Chondrocyte (in vitro differentiated cells): ENCODE data around the gene MRC2. TPM values are rescaled to one million over a fixed set of nuclear protein-coding genes. Genes with fewer than 3 reads are reported as not detected.

ENCODE experiments used
- DNase-seq: peaks from one replicate; pipeline ENCODE4 v3.0.0; 2021; ENCODE audit warnings: mixed read lengths, low spot score
- H3K27ac Mint-ChIP-seq: one replicate; pipeline ENCODE4 v1.8.0; 2021; ENCODE audit warnings: mild to moderate bottlenecking, moderate library complexity, mixed read lengths; ENCODE audit not compliant: unreplicated experiment
- H3K27me3 Mint-ChIP-seq: 2 replicates; pipeline ENCODE4 v1.8.0; 2021; ENCODE audit warnings: low read depth, mixed read lengths
- H3K36me3 Mint-ChIP-seq: 2 replicates; pipeline ENCODE4 v1.8.0; 2021; ENCODE audit warnings: low read depth, mixed read lengths
- H3K4me1 Mint-ChIP-seq: 2 replicates; pipeline ENCODE4 v1.8.0; 2021; ENCODE audit warnings: low read depth, mild to moderate bottlenecking, mixed read lengths
- H3K4me3 Mint-ChIP-seq: one replicate; pipeline ENCODE4 v1.8.0; 2021; ENCODE audit warnings: mild to moderate bottlenecking, moderate library complexity, mixed read lengths; ENCODE audit not compliant: unreplicated experiment
- H3K9me3 Mint-ChIP-seq: 2 replicates; pipeline ENCODE4 v1.8.0; 2021; ENCODE audit warnings: low read depth, mixed read lengths
- CTCF ChIP-seq: fragments of 200-600 bp; sonication (generic); IDR thresholded peaks from 2 replicates; pipeline ENCODE4 v1.5.0; 2021; ENCODE audit warnings: antibody characterized with exemption, mild to moderate bottlenecking, moderate library complexity
- total RNA-seq: library from RNA; stranded (reverse); gene quantifications from 3 replicates; pipeline ENCODE4 v1.2.1, GENCODE V29; 2021

The MRC2 gene
- total RNA-seq, 1 donor from 2014 or later, result 353 TPM

GRCh38 chr17:62706598-62707424 lies 79.3 kb downstream of the MRC2 start:
- Mint-ChIP-seq H3K4me3 (no peak overlapping the region), H3K4me1 (peaks cover 28% of the 10 kb centered on the region), H3K9me3 (peaks cover 12% of the 10 kb centered on the region), H3K27ac (no peak overlapping the region), H3K36me3 (peaks cover 2% of the 10 kb centered on the region), H3K27me3 (no peaks in the 10 kb centered on the region)
- no peak for TF ChIP-seq CTCF
- DNase-seq, result no peak

DNA sequence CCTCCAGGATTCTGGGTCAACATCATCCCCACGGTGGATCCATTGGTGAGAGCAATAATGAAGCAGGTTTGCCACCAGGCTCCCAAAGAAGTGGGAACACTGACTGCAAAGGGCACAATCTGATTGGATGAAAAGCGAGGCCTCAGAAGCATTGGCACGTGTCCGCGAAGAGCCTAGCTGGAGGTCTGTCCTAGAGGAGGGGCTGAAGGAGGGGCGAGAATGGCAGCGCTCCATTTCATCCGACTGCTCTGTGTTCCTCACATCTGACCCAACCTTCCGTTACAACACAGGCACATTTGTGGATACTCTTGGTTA lies 79.9 kb downstream of the MRC2 start:
- Mint-ChIP-seq H3K4me3 (no peak overlapping the region), H3K9me3 (peaks cover 12% of the 10 kb centered on the region), H3K27ac (no peak overlapping the region), H3K4me1 (peaks cover 28% of the 10 kb centered on the region), H3K27me3 (no peaks in the 10 kb centered on the region), H3K36me3 (peaks cover 2% of the 10 kb centered on the region)
- no peak for DNase-seq
- TF ChIP-seq CTCF, result no peak

GRCh38 chr17:62708587-62708986 lies 81.1 kb downstream of the MRC2 start:
- Mint-ChIP-seq H3K4me1 (peaks cover 20% of the 10 kb centered on the region), H3K27me3 (no peaks in the 10 kb centered on the region), H3K36me3 (peaks cover 2% of the 10 kb centered on the region), H3K9me3 (peaks cover 12% of the 10 kb centered on the region), H3K4me3 (no peak overlapping the region), H3K27ac (no peak overlapping the region)
- DNase-seq, result no peak
- no peak for TF ChIP-seq CTCF

DNA sequence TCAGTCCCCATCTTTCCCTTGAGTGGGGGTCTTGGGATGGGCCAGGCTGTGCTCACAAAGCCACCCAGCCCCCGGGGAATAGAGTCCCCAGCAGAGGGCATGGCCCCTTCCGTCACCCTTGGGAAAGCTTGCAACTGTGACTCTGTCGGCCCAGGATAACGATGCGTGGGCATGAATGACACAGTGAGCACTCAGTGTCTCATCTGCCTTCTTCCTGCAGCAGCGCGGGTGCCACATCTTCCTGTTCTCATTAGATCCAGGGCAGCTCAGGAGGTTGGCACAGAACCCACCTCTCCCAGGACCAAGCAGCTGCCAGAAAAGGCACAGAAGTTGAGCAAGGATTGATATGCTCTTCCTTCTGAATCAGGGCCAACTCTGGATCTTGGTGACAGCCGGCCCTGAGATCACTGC lies 84.7 kb downstream of the MRC2 start:
- Mint-ChIP-seq H3K9me3 (peaks cover 12% of the 10 kb centered on the region), H3K4me3 (no peak overlapping the region), H3K36me3 (peaks cover 2% of the 10 kb centered on the region), H3K27ac (no peak overlapping the region), H3K4me1 (no peaks in the 10 kb centered on the region), H3K27me3 (no peaks in the 10 kb centered on the region)
- no peak for DNase-seq
- no peak for TF ChIP-seq CTCF

GRCh38 chr17:62713086-62713881 lies 85.8 kb downstream of the MRC2 start:
- no peaks in the 10 kb centered on the region for H3K27me3 Mint-ChIP-seq
- no peak for TF ChIP-seq CTCF
- H3K27ac Mint-ChIP-seq, result no peak overlapping the region
- no peak overlapping the region for H3K4me3 Mint-ChIP-seq
- peaks cover 8% of the 10 kb centered on the region for H3K9me3 Mint-ChIP-seq
- peaks cover 2% of the 10 kb centered on the region for H3K36me3 Mint-ChIP-seq
- no peaks in the 10 kb centered on the region for H3K4me1 Mint-ChIP-seq
- DNase-seq, result no peak
